Heart left ventricle (tissue), 16 donors: ENCODE results near the gene ARHGAP31. TPM values are rescaled to one million over a fixed set of nuclear protein-coding genes. Genes with fewer than 3 reads are reported as not detected.

Source experiments
- ATAC-seq, 4 donors: fragments of 200-7000 bp; cut with Tn5 transposase; one replicate each; pipeline ENCODE4 v1.9.1; 2020 to 2022; ENCODE audit warnings: moderate library complexity in 4 of 4, mild to moderate bottlenecking in 3 of 4, moderate number of reproducible peaks in 1 of 4
- DNase-seq, 5 donors: peaks; one replicate each; pipeline ENCODE4 v3.0.0-alpha.2; 2020
- H3K27ac ChIP-seq, 12 donors: fragments of 200-600 bp; sonication (generic) in 4 of 12; one replicate each; pipeline versions ENCODE4 v1.5.0 to v1.8.0; 2016 to 2022; ENCODE audit warnings: mild to moderate bottlenecking in 2 of 12
- H3K27me3 ChIP-seq, 9 donors: fragments of 200-600 bp; sonication (generic) in 2 of 9; one replicate each; pipeline versions ENCODE4 v1.5.1 to v1.8.0; 2016 to 2022; ENCODE audit warnings: mild to moderate bottlenecking in 3 of 9
- H3K36me3 ChIP-seq, 9 donors: fragments of 200-600 bp; sonication (generic) in 2 of 9; one replicate each; pipeline versions ENCODE4 v1.5.0 to v1.8.0; 2018 to 2022; ENCODE audit warnings: mild to moderate bottlenecking in 2 of 9
- H3K4me1 ChIP-seq, 12 donors: fragments of 200-600 bp; sonication (generic) in 4 of 12; one replicate each; pipeline versions ENCODE4 v1.5.0 to v1.8.0; 2016 to 2022; ENCODE audit warnings: mild to moderate bottlenecking in 3 of 12
- H3K4me3 ChIP-seq, 12 donors: fragments of 200-600 bp; sonication (generic) in 4 of 12; one replicate each; pipeline versions ENCODE4 v1.5.0 to v1.8.0; 2017 to 2022; ENCODE audit warnings: mild to moderate bottlenecking in 9 of 12, moderate library complexity in 4 of 12
- H3K9me3 ChIP-seq, 12 donors: fragments of 200-600 bp; sonication (generic) in 4 of 12; one replicate each; pipeline versions ENCODE4 v1.5.0 to v1.8.0; 2016 to 2022; ENCODE audit warnings: mild to moderate bottlenecking in 1 of 12
- CTCF ChIP-seq, 12 donors: fragments of 200-600 bp; sonication (generic) in 4 of 12; IDR thresholded peaks; one replicate each; pipeline versions ENCODE4 v1.5.0 to v1.8.0; 2018 to 2022; ENCODE audit warnings: antibody characterized with exemption in 12 of 12, mild to moderate bottlenecking in 5 of 12
- POLR2A ChIP-seq, 2 donors: fragments of 450-650 bp; IDR thresholded peaks; one replicate each; pipeline ENCODE4 v1.6.1; 2017; ENCODE audit warnings: antibody characterized with exemption in 2 of 2, mild to moderate bottlenecking in 2 of 2, moderate library complexity in 2 of 2
- WGBS, 4 donors: extraction: QIAGEN DNeasy Blood & Tissue Kit in 2 of 4; methylation state at CpG; one replicate each; pipeline versions ENCODE4 v1.1.5 to v1.1.7; 2013 to 2018; 5-methylcytosine and 5-hydroxymethylcytosine counted together
- intact Hi-C, 10 donors: fragments of 100-400 bp; cut with DNase I; formaldehyde crosslinking; loops; one replicate each; pipeline versions ENCODE4 v1.11.1 to v1.14.2; 2022
- polyA plus RNA-seq, 2 donors: library from polyadenylated mRNA; stranded (reverse); fragments of 200-250 nt; gene quantifications; one replicate each; pipeline ENCODE4 v1.2.3, GENCODE V29; 2013
- total RNA-seq, 9 donors: library from RNA; depleted of rRNA in 2 of 9; stranded (reverse); fragments of >200 nt in 2 of 9; fragmentation: NEBNext Ultra II Directional in 3 of 9; extraction: Animal tissue kit (Norgen Biotek cat#: 25700) in 3 of 9; gene quantifications; one replicate each; pipeline versions ENCODE4 v1.1.0 to v1.2.4, GENCODE V29; 2016 to 2023
- donor health status: ischemic (EF 13 %, LVEDD 7.1; RV severe dilation, severe dysfunction).
- donor health status: healthy with polysubstance abuse.
- donor health status: DM: no; HTN: yes; CAD: no.
- donor health status: DM: no; HTN: no; CAD: no.
- donor health status: ischemic (EF 25% LVEDD 6.9; RV normal size, moderate dysfunction).
- donor health status: ischemic (EF 25% LVEDD 5.7; RV mildly dilated, moderate dysfunction).
- donor health status: healthy.
- donor health status: DM: yes; HTN: yes; CAD: no.
- donor health status: ischemic (EF 35%, LVEDD 5.7; RV mildly dilated, moderate dysfunction).
- donor health status: nonischemic (EF 11% LVEDD 7.7; RV severe dilation, severe dysfunction).
- donor health status: DM: yes; HTN: yes; CAD: no.
- donor health status: PGD.
- donor health status: ischemic (EF 29% LVEDD 5.4; RV normal size, mild dysfunction).
- donor health status: nonischemic (EF 23%, LVEDD 6.1; RV moderate dilation, normal function).

ARHGAP31 gene
- total and polyA plus RNA-seq, 11 donors: 10.4 to 79.1 (median 33.5) TPM

- no peak for ATAC-seq
- no peak for DNase-seq
- Histone ChIP-seq H3K36me3 (peaks cover 0 to 34% (median 10%) of the 10 kb centered on the region in 9 donors), H3K4me3 (no peak overlapping the region), H3K9me3 (peaks cover 0 to 5% (median 0%) of the 10 kb centered on the region in 12 donors), H3K4me1 (peaks cover 6 to 74% (median 51%) of the 10 kb centered on the region in 12 donors), H3K27ac (no peak overlapping the region), H3K27me3 (no peaks in the 10 kb centered on the region)
- TF ChIP-seq CTCF (IDR thresholded peaks at IDR 0.05) (no peak), POLR2A (IDR thresholded peaks at IDR 0.05) (no peak)
- intact Hi-C loops: no loop called here
- 93 to 100% (median 96%) methylated on average over 1 of the region's 1 CpG for WGBS, 4 donors
Observed at GRCh38 chr3:119308355-119308754, 14.2 kb downstream of the ARHGAP31 start.

GRCh38 chr3:119309591-119309990, 15.4 kb downstream of the ARHGAP31 start:
- WGBS, 4 donors: 93 to 97% (median 94%) methylated on average over 4 of the region's 4 CpGs
- peaks cover 6 to 72% (median 51%) of the 10 kb centered on the region in 12 donors for H3K4me1 ChIP-seq
- no peak overlapping the region for H3K4me3 ChIP-seq
- H3K36me3 ChIP-seq: peaks cover 0 to 37% (median 19%) of the 10 kb centered on the region in 9 donors
- DNase-seq (no peak), ATAC-seq (no peak)
- no peak for TF ChIP-seq POLR2A (IDR thresholded peaks at IDR 0.05)
- no peak for TF ChIP-seq CTCF (IDR thresholded peaks at IDR 0.05)
- peaks cover 0 to 5% (median 0%) of the 10 kb centered on the region in 12 donors for H3K9me3 ChIP-seq
- H3K27me3 ChIP-seq: no peaks in the 10 kb centered on the region
- intact Hi-C loops: no loop called here
- H3K27ac ChIP-seq: no peak overlapping the region

- TF ChIP-seq POLR2A (IDR thresholded peaks at IDR 0.05) (no peak), CTCF (IDR thresholded peaks at IDR 0.05) (no peak)
- peaks cover 0 to 37% (median 19%) of the 10 kb centered on the region in 9 donors for H3K36me3 ChIP-seq
- peaks cover 0 to 5% (median 0%) of the 10 kb centered on the region in 12 donors for H3K9me3 ChIP-seq
- H3K27me3 ChIP-seq: no peaks in the 10 kb centered on the region
- intact Hi-C loops: no loop called here
- ATAC-seq (peak in 3 of 4 donors; percentile 28 to 61 (median 52)), DNase-seq (no peak)
- WGBS, 4 donors: 62 to 79% (median 69%) methylated on average over 3 of the region's 3 CpGs
- H3K4me1 ChIP-seq: peaks cover 7 to 72% (median 51%) of the 10 kb centered on the region in 12 donors
- H3K27ac ChIP-seq: no peak overlapping the region
- no peak overlapping the region for H3K4me3 ChIP-seq
Observed at GRCh38 chr3:119310071-119310470, 15.9 kb downstream of the ARHGAP31 start.

- TF ChIP-seq POLR2A (IDR thresholded peaks at IDR 0.05) (no peak), CTCF (IDR thresholded peaks at IDR 0.05) (no peak)
- no peaks in the 10 kb centered on the region for H3K27me3 ChIP-seq
- WGBS, 4 donors: 74 to 80% (median 75%) methylated on average over 10 of the region's 10 CpGs
- no peak overlapping the region for H3K4me3 ChIP-seq
- intact Hi-C loops: no loop called here
- DNase-seq (no peak), ATAC-seq (no peak)
- H3K9me3 ChIP-seq: peaks cover 0 to 5% (median 0%) of the 10 kb centered on the region in 12 donors
- H3K4me1 ChIP-seq: peaks cover 4 to 68% (median 44%) of the 10 kb centered on the region in 12 donors
- peak overlapping the region in 1 of 12 donors; percentile 28 for H3K27ac ChIP-seq
- H3K36me3 ChIP-seq: peaks cover 0 to 40% (median 24%) of the 10 kb centered on the region in 9 donors
Observed at GRCh38 chr3:119311081-119311925, 17.1 kb downstream of the ARHGAP31 start.
